Mammary epithelial cell (primary cell): ENCODE measurements around the gene CDH13.

Source experiments
- CTCF ChIP-seq, 2 donors: IDR thresholded peaks in 1 of 2; conservative IDR thresholded peaks in 1 of 2; 2 replicates each; pipeline ENCODE4 v1.5.1; 2011 to 2012; ENCODE audit warnings: inconsistent platforms in 2 of 2, low read length in 2 of 2, mild to moderate bottlenecking in 2 of 2, control low read depth in 1 of 2, low read depth in 1 of 2; ENCODE audit not compliant: insufficient read depth in 1 of 2; ENCODE audit errors: extremely low read depth in 1 of 2
- EZH2 ChIP-seq: IDR thresholded peaks from 2 replicates; pipeline ENCODE4 v1.6.1; 2012; ENCODE audit warnings: low read length, inconsistent platforms, borderline replicate concordance

GRCh38 chr16:82587289-82587688, 39.5 kb upstream of the CDH13 start:
- no peak for TF ChIP-seq CTCF (conservative IDR thresholded peaks at IDR 0.05 in 1 of 2, IDR thresholded peaks at IDR 0.05 in 1 of 2; ENCODE audit: extremely low read depth in 1 of 2, insufficient read depth in 1 of 2, low read depth in 1 of 2, low read length in 2 of 2)
- TF ChIP-seq EZH2, result no peak
